ENCODE results near the gene ARV1.

GRCh38 chr1:231011360-231011759 lies 32.5 kb downstream of the ARV1 start:
- TF ChIP-seq CTCF (IDR thresholded peaks at IDR 0.05; ENCODE audit: low read depth, low read length): no peak
- TF ChIP-seq EZH2phosphoT487 (IDR thresholded peaks at IDR 0.05; ENCODE audit: low read depth): no peak

All from OCI-LY3 (cell line).